Measurements from ENCODE around the gene GPR4. TPM values are rescaled to one million over a fixed set of nuclear protein-coding genes. Genes with fewer than 3 reads are reported as not detected.
"Not testable (repeated sequence)": the region's sequence is repeated elsewhere in the genome, so short reads cannot be mapped to it uniquely, and the experiment has no call there.

The GPR4 gene
- total RNA-seq, 1 donor from 2014 or later, result 5.1 TPM

DNA sequence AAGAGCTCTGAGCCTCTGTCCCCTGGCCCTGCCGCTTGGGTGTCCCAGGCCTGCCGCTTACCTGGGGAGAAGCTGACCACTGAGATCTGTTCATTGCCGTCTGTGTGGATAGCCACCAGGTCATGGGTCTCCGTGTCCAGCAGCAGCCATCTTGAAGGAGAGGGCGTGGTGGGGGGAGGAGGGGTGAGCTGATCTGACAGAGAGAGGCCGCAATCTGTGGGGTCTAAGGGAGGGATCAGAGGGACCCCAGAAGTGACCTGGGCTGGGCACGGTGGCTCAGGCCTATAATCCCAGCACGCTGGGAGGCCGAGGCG, 14.6 kb upstream of the GPR4 start:
- Histone ChIP-seq H3K27me3 (ENCODE audit: low read depth) (no peaks in the 10 kb centered on the region), H3K36me3 (peaks cover 62% of the 10 kb centered on the region), H3K4me1 (peaks cover 19% of the 10 kb centered on the region), H3K4me3 (no peak overlapping the region), H3K27ac (replicated peaks) (no peak overlapping the region), H3K9me3 (replicated peaks) (no peaks in the 10 kb centered on the region)
- intact Hi-C loops (cut with micrococcal nuclease), result no loop called here
- TF ChIP-seq, protein P1, sequence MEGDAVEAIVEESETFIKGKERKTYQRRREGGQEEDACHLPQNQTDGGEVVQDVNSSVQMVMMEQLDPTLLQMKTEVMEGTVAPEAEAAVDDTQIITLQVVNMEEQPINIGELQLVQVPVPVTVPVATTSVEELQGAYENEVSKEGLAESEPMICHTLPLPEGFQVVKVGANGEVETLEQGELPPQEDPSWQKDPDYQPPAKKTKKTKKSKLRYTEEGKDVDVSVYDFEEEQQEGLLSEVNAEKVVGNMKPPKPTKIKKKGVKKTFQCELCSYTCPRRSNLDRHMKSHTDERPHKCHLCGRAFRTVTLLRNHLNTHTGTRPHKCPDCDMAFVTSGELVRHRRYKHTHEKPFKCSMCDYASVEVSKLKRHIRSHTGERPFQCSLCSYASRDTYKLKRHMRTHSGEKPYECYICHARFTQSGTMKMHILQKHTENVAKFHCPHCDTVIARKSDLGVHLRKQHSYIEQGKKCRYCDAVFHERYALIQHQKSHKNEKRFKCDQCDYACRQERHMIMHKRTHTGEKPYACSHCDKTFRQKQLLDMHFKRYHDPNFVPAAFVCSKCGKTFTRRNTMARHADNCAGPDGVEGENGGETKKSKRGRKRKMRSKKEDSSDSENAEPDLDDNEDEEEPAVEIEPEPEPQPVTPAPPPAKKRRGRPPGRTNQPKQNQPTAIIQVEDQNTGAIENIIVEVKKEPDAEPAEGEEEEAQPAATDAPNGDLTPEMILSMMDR (IDR thresholded peaks at IDR 0.05; ENCODE audit: borderline replicate concordance), result no peak
- DNase-seq, result no peak

- Histone ChIP-seq H3K4me1 (peaks cover 19% of the 10 kb centered on the region), H3K9me3 (replicated peaks) (no peaks in the 10 kb centered on the region), H3K36me3 (peaks cover 63% of the 10 kb centered on the region), H3K27me3 (ENCODE audit: low read depth) (no peaks in the 10 kb centered on the region), H3K27ac (replicated peaks) (peak overlapping the region; percentile 63), H3K4me3 (peak overlapping the region; percentile 17)
- intact Hi-C loops (cut with micrococcal nuclease), result no loop called here
- TF ChIP-seq, protein P1 (IDR thresholded peaks at IDR 0.05; ENCODE audit: borderline replicate concordance), result no peak
- peak; percentile 70 for DNase-seq
Measured at GRCh38 chr19:45615795-45616703, 14.0 kb upstream of the GPR4 start.

DNA sequence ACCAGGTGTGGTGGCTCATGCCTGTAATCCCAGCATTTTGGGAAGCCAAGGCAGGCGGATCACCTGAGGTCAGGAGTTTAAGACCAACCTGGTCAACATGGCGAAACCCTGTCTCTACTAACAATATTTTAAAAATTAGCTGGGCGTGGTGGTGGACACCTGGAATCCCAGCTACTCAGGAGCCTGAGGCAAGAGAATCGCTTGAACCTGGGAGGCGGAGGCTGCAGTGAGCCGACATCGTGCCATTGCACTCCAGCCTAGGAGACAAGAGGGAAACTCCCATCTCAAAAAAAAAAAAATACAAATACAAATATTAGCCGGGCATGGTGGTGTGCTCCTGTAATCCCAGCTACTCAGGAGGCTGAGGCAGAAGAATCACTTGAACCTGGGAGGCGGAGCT, 13.0 kb upstream of the GPR4 start:
- peak overlapping the region; percentile 63 for H3K27ac ChIP-seq (replicated peaks)
- H3K9me3 ChIP-seq (replicated peaks); DNase-seq; intact Hi-C loops (cut with micrococcal nuclease); H3K27me3 ChIP-seq (ENCODE audit: low read depth); H3K4me3 ChIP-seq: not testable (repeated sequence)
- H3K4me1 ChIP-seq, result peaks cover 19% of the 10 kb centered on the region
- peaks cover 66% of the 10 kb centered on the region for H3K36me3 ChIP-seq

GRCh38 chr19:45613926-45614725, 12.1 kb upstream of the GPR4 start:
- Histone ChIP-seq H3K27ac (replicated peaks) (peak overlapping the region; percentile 63), H3K4me3 (no peak overlapping the region), H3K9me3 (replicated peaks) (no peaks in the 10 kb centered on the region), H3K36me3 (peaks cover 68% of the 10 kb centered on the region), H3K4me1 (peaks cover 19% of the 10 kb centered on the region), H3K27me3 (ENCODE audit: low read depth) (no peaks in the 10 kb centered on the region)
- no peak for DNase-seq
- TF ChIP-seq, protein P1 (IDR thresholded peaks at IDR 0.05; ENCODE audit: borderline replicate concordance), result no peak
- intact Hi-C loops (cut with micrococcal nuclease), result no loop called here

- no peak overlapping the region for H3K4me3 ChIP-seq
- no peak overlapping the region for H3K27ac ChIP-seq (replicated peaks)
- intact Hi-C loops (cut with micrococcal nuclease), result no loop called here
- H3K9me3 ChIP-seq (replicated peaks), result no peaks in the 10 kb centered on the region
- TF ChIP-seq, protein P1 (IDR thresholded peaks at IDR 0.05; ENCODE audit: borderline replicate concordance), result no peak
- DNase-seq, result no peak
- peaks cover 13% of the 10 kb centered on the region for H3K4me1 ChIP-seq
- no peaks in the 10 kb centered on the region for H3K27me3 ChIP-seq (ENCODE audit: low read depth)
- peaks cover 50% of the 10 kb centered on the region for H3K36me3 ChIP-seq
Measured at GRCh38 chr19:45608948-45609347, 6.9 kb upstream of the GPR4 start.
